ENCODE data around the gene SIAH3. TPM values are rescaled to one million over a fixed set of nuclear protein-coding genes. Genes with fewer than 3 reads are reported as not detected.
A peak's percentile ranks its signal among the peaks of the same experiment; 100 is the strongest.
"Not testable (repeated sequence)": the region's sequence is repeated elsewhere in the genome, so short reads cannot be mapped to it uniquely, and the experiment has no call there.

Gene SIAH3
- total RNA-seq, 2 donors from 2014 or later = 0.25 to 0.38 TPM

GRCh38 chr13:45782327-45783045 lies 69.1 kb downstream of the SIAH3 start:
- ATAC-seq (replicated peaks in 1 of 2) (no peak), DNase-seq (no peak)
- Mint-ChIP-seq H3K36me3 (ENCODE audit: insufficient read depth in 2 of 2) (no peaks in the 10 kb centered on the region), H3K4me3 (no peak overlapping the region), H3K27ac (no peak overlapping the region), H3K4me1 (ENCODE audit: low read depth) (peaks cover 32% of the 10 kb centered on the region), H3K9me3 (no peaks in the 10 kb centered on the region), H3K27me3 (ENCODE audit: low read depth) (no peaks in the 10 kb centered on the region)

GRCh38 chr13:45781553-45782326 lies 69.8 kb downstream of the SIAH3 start:
- Mint-ChIP-seq H3K27ac (no peak overlapping the region), H3K4me1 (ENCODE audit: low read depth) (peaks cover 29% of the 10 kb centered on the region), H3K36me3 (ENCODE audit: insufficient read depth in 2 of 2) (no peaks in the 10 kb centered on the region), H3K27me3 (ENCODE audit: low read depth) (no peaks in the 10 kb centered on the region), H3K4me3 (no peak overlapping the region), H3K9me3 (no peaks in the 10 kb centered on the region)
- DNase-seq (no peak), ATAC-seq (replicated peaks in 1 of 2) (peak in 1 of 2 donors; percentile 41)

GRCh38 chr13:45779901-45780300 lies 71.7 kb downstream of the SIAH3 start:
- H3K36me3 Mint-ChIP-seq (ENCODE audit: insufficient read depth in 2 of 2) = no peaks in the 10 kb centered on the region
- DNase-seq (no peak), ATAC-seq (replicated peaks in 1 of 2) (no peak)
- no peaks in the 10 kb centered on the region for H3K27me3 Mint-ChIP-seq (ENCODE audit: low read depth)
- H3K9me3 Mint-ChIP-seq = no peaks in the 10 kb centered on the region
- peaks cover 13% of the 10 kb centered on the region for H3K4me1 Mint-ChIP-seq (ENCODE audit: low read depth)
- no peak overlapping the region for H3K27ac Mint-ChIP-seq
- H3K4me3 Mint-ChIP-seq = no peak overlapping the region

- Mint-ChIP-seq H3K36me3 (ENCODE audit: insufficient read depth in 2 of 2) (no peaks in the 10 kb centered on the region), H3K4me1 (ENCODE audit: low read depth) (peaks cover 8% of the 10 kb centered on the region), H3K4me3 (no peak overlapping the region), H3K27ac (no peak overlapping the region), H3K27me3 (ENCODE audit: low read depth) (no peaks in the 10 kb centered on the region), H3K9me3 (no peaks in the 10 kb centered on the region)
- DNase-seq = no peak
- no peak for ATAC-seq (replicated peaks in 1 of 2)
These were observed 72.7 kb downstream of the SIAH3 start for GRCh38 chr13:45778882-45779281.

GRCh38 chr13:45776748-45777147 lies 74.8 kb downstream of the SIAH3 start:
- ATAC-seq (replicated peaks in 1 of 2) (no peak), DNase-seq (no peak)
- Mint-ChIP-seq H3K27me3 (ENCODE audit: low read depth) (no peaks in the 10 kb centered on the region), H3K36me3 (ENCODE audit: insufficient read depth in 2 of 2) (no peaks in the 10 kb centered on the region), H3K4me3 (no peak overlapping the region), H3K9me3 (no peaks in the 10 kb centered on the region), H3K4me1 (ENCODE audit: low read depth) (peaks cover 3% of the 10 kb centered on the region), H3K27ac (no peak overlapping the region)

- Mint-ChIP-seq H3K4me1 (ENCODE audit: low read depth) (no peaks in the 10 kb centered on the region), H3K9me3 (no peaks in the 10 kb centered on the region), H3K27me3 (ENCODE audit: low read depth) (no peaks in the 10 kb centered on the region), H3K36me3 (ENCODE audit: insufficient read depth in 2 of 2) (no peaks in the 10 kb centered on the region), H3K27ac (no peak overlapping the region), H3K4me3 (no peak overlapping the region)
- no peak for ATAC-seq (replicated peaks in 1 of 2)
- DNase-seq = no peak
These were observed 76.1 kb downstream of the SIAH3 start for GRCh38 chr13:45775401-45775963.

GRCh38 chr13:45773944-45774343 lies 77.6 kb downstream of the SIAH3 start:
- Mint-ChIP-seq H3K27ac (no peak overlapping the region), H3K4me1 (ENCODE audit: low read depth) (no peaks in the 10 kb centered on the region), H3K9me3 (no peaks in the 10 kb centered on the region), H3K27me3 (ENCODE audit: low read depth) (no peaks in the 10 kb centered on the region), H3K36me3 (ENCODE audit: insufficient read depth in 2 of 2) (no peaks in the 10 kb centered on the region), H3K4me3 (no peak overlapping the region)
- ATAC-seq (replicated peaks in 1 of 2) = no peak
- no peak for DNase-seq

GRCh38 chr13:45773236-45773635 lies 78.3 kb downstream of the SIAH3 start:
- no peak for DNase-seq
- ATAC-seq (replicated peaks in 1 of 2) = no peak
- Mint-ChIP-seq H3K4me1 (ENCODE audit: low read depth) (peaks cover 6% of the 10 kb centered on the region), H3K36me3 (ENCODE audit: insufficient read depth in 2 of 2) (no peaks in the 10 kb centered on the region), H3K9me3 (no peaks in the 10 kb centered on the region), H3K27ac (no peak overlapping the region), H3K4me3 (no peak overlapping the region), H3K27me3 (ENCODE audit: low read depth) (no peaks in the 10 kb centered on the region)

GRCh38 chr13:45770886-45771285 lies 80.7 kb downstream of the SIAH3 start:
- ATAC-seq (replicated peaks in 1 of 2) = no peak
- Mint-ChIP-seq H3K4me1 (ENCODE audit: low read depth) (peaks cover 6% of the 10 kb centered on the region), H3K36me3 (ENCODE audit: insufficient read depth in 2 of 2) (no peaks in the 10 kb centered on the region), H3K27ac (no peak overlapping the region), H3K27me3 (ENCODE audit: low read depth) (no peaks in the 10 kb centered on the region), H3K4me3 (no peak overlapping the region), H3K9me3 (no peaks in the 10 kb centered on the region)
- DNase-seq = no peak

GRCh38 chr13:45768656-45769479 lies 82.7 kb downstream of the SIAH3 start:
- Mint-ChIP-seq H3K9me3 (no peaks in the 10 kb centered on the region), H3K4me3 (no peak overlapping the region), H3K27me3 (ENCODE audit: low read depth) (no peaks in the 10 kb centered on the region), H3K4me1 (ENCODE audit: low read depth) (peaks cover 6% of the 10 kb centered on the region), H3K27ac (no peak overlapping the region), H3K36me3 (ENCODE audit: insufficient read depth in 2 of 2) (no peaks in the 10 kb centered on the region)
- DNase-seq (no peak), ATAC-seq (replicated peaks in 1 of 2) (no peak)

- H3K36me3 Mint-ChIP-seq (ENCODE audit: insufficient read depth in 2 of 2) = no peaks in the 10 kb centered on the region
- no peak for DNase-seq
- H3K9me3 Mint-ChIP-seq = no peaks in the 10 kb centered on the region
- ATAC-seq (replicated peaks in 1 of 2) = no peak
- H3K4me1 Mint-ChIP-seq (ENCODE audit: low read depth) = peaks cover 6% of the 10 kb centered on the region
- no peak overlapping the region for H3K27ac Mint-ChIP-seq
- H3K4me3 Mint-ChIP-seq = no peak overlapping the region
- peaks cover 14% of the 10 kb centered on the region for H3K27me3 Mint-ChIP-seq (ENCODE audit: low read depth)
These were observed 86.1 kb downstream of the SIAH3 start for GRCh38 chr13:45765464-45765863.

GRCh38 chr13:45763419-45763818 lies 88.1 kb downstream of the SIAH3 start:
- ATAC-seq (replicated peaks in 1 of 2) (no peak), DNase-seq (no peak)
- peaks cover 14% of the 10 kb centered on the region for H3K27me3 Mint-ChIP-seq (ENCODE audit: low read depth)
- H3K36me3 Mint-ChIP-seq (ENCODE audit: insufficient read depth in 2 of 2) = no peaks in the 10 kb centered on the region
- H3K27ac Mint-ChIP-seq = no peak overlapping the region
- peaks cover 2% of the 10 kb centered on the region for H3K4me1 Mint-ChIP-seq (ENCODE audit: low read depth)
- H3K4me3 Mint-ChIP-seq = no peak overlapping the region
- H3K9me3 Mint-ChIP-seq = no peaks in the 10 kb centered on the region

GRCh38 chr13:45757589-45757988 lies 94.0 kb downstream of the SIAH3 start:
- not testable (repeated sequence) for H3K4me3 Mint-ChIP-seq; H3K27ac Mint-ChIP-seq; H3K4me1 Mint-ChIP-seq (ENCODE audit: low read depth); ATAC-seq (replicated peaks in 1 of 2); H3K36me3 Mint-ChIP-seq (ENCODE audit: insufficient read depth in 2 of 2); H3K9me3 Mint-ChIP-seq; H3K27me3 Mint-ChIP-seq (ENCODE audit: low read depth); DNase-seq
